Suppressor macrophage treated with lipopolysaccharide for 1 hour (primary cell): ENCODE results near the gene EHF.

ENCODE experiments used
- DNase-seq, 3 donors: peaks; one replicate each; pipeline ENCODE4 v3.0.0-alpha.2; 2020 to 2022

EHF gene

DNA sequence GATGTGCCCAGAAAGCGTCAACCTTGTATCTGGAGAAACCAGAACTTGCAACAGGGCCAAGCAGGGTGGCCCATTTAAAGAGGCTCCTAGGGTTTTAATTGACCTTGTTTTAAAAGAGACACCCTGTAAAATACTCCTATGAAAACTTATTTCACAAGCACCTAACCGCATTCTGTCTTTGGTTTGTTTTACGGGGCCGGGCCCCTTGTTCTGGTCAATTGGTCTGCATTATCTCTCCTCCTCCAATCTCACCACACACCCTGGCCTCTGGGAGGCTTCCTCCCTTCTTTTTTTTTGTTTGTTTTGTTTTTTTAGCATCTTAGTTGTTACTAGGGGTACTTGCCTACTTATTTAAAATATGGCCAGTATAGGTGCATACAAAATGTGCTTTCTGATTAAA is 4.7 kb downstream of the EHF start:
- no peak for DNase-seq

DNA sequence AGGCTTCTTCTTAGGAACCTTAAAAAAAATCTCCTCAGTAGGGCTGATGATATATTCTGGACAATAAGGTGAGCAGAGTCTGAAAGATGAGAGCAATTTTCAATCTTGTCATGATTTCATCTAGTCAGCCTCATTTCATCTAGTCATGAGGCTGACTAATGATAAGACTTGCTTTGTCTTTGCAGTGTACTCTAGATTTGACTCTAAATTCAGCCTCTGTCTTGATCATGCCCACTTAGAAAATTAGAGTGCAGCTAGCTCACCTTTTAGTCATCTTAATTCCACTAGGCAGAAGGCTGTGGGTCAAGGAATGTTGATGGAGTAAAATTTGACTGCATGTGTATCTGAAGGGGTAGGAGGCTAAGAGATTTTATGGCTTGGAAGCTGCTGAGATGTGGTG is 5.5 kb downstream of the EHF start:
- no peak for DNase-seq

DNA sequence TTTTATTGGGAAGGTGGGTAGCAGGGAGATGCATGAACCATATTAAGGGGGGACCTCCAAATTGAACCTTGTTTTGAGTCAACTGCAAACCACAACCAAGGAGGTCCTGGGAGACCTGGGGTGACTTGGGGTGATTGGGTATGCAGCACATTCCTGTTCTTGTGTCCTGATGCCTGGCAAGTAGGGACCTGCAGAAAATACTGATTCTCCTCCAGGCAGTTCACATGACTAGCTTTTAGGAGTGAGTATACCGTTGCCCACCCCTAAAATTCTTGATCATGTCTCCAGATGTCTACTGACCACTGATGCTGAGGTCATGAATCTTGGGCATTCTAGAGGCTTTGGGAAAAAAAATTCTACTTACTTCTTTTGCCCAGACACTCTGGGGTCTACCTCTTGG is 6.3 kb downstream of the EHF start:
- DNase-seq = no peak

DNA sequence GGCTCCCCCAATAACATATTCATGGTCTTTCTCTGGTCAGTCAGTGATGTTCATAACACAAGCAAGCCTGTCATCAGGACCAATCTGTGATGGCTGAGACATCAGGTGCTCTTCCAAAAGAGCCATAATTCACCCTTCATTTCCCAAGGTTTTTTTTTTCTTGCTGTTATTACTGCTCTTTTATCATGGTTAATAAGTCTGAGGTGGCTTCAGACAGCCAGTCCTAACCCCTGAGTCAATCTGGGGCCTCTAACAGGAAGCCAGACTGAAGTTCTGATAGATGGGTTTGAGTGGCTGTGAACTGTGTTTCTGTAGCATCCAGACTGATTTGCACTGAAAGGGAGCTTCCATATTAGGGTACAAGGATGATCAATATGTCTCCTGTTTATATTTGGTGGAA is 8.8 kb downstream of the EHF start:
- DNase-seq = no peak

DNA sequence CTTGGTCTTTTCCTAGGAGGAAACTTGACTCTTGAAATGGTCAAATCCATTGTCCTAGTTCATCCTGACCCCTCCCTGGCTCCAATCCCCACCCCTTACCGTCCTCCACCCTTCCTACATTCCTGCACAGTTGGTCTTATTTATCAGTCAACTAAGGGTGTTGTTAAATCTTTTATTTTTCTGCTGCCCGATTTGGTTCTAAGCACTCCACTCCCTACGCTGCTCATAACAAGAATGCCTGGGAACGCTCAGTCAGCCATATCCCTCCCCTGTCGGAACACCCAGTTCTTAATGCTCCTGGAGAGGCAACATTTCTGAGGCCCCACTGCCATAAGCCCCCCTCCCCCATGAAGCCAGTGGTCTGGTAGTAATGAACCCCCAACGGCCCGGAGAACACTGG is 9.7 kb downstream of the EHF start:
- no peak for DNase-seq

DNA sequence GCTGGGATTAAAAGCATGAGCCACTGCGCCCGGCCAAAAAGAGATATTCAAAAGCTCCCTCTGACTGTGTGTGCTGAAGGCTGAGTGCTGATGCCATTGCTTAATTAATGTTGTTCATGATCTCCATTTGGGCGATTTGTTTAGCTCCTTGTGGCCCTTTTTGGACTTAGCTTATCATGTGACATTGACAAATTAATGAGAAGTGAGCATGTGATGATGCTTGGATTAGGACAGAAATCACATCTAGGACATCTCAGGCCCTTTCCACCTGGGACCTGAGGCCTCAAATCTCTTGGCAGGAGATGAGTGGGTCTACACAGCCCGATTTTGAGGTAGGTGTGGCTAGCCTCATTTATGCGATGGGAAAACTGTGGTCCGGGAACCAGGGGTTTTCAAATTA is 10.4 kb downstream of the EHF start:
- no peak for DNase-seq

DNA sequence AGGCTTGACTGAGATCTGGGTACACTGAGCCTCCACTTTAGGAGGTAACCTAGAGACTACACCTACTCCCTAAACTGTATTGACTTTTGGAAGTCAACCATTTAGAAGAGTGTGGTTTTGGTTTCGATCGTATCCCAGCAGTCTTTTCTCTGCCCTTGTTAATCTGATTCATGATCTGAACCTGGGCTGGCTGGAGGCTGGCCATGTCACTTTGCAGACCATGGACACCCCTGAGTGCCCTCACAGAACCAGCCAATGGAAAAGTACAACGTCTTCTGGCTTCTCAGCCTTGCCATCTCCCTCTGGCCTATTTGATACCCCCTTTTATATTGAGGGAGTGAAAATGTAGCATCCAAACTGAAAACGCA is 10.8 kb downstream of the EHF start:
- DNase-seq = no peak

DNA sequence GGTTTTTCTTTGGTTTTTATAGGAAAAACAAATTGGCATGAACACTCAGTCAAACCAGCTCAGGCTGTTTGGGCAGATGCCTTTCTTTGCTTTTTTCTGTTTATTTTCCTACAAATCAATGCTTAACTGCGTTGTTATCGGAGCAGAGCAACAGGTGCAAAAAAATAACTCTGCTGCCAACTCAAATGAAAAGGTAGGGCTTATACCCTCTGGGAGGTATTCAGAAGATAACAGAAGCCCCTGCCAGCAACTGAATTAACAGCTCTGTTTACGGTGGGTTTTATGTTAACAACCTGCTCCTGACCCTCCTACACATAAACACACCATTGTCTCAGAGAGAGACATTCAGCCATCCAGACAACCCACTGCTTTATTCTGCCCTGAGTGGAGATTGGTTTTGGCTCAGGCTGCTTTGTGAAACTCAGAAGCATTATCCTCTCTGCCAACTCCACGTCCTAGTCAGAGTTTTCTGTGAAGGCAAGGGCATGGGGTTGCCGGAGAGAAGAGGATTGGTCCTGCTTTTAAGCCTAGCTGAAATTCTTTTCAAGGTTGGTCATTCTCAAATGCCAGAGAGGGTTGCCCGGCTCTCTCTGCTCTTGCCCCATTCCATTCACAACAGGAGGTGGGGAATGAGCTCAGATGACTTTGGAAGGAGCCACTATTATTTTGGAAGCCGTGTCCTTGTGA is 11.4 kb downstream of the EHF start:
- no peak for DNase-seq

DNA sequence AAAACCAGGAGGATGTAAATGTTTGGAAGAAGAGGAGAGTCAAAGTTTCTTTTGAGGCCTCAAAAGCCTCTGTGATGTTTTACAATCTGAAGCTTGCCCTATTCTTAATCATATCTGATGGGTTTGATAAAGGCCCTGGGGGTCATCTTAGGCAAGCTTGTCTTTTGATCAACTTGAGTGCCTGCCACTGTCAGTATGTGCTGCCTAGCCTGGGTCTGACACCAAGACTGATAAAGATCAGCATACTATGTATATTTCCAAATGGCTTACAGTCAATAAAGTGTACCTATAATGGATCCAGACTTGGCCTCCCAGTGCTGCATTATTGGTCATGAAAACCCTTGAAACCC is 12.7 kb downstream of the EHF start:
- DNase-seq = no peak

DNA sequence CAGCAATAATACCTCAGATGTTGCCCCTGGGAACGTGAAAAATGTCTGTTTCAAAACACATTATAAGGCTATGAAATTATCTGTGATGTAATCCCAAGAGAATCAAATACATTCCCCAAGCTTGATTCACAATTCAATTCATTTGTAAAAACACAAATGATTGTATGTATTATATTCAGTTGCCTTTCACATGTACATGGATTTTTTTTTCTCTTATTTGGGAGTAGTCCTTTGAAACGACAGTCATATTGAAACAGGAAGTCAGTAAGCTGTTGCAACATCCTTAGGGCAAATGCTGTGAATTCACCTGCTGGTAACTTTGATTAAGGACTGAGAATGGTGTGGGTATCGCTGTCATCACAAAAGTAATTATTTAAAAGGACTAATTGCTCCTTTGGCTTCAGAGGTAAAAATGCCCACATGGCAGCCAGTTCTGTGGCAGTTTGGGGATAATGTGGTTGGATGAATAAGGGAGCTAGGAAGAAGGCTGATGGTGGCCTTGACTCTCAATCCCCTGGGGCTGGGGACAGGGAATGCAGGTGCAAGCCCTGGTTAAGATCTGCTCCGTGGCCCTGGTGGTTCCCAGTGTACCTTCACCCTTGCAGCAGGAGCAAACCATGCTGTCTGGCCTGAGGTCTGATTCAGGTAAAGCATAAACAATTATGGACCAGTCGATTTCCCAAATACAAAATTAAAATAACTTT is 13.2 kb downstream of the EHF start:
- peak; percentile 69 to 91 (median 87) for DNase-seq

DNA sequence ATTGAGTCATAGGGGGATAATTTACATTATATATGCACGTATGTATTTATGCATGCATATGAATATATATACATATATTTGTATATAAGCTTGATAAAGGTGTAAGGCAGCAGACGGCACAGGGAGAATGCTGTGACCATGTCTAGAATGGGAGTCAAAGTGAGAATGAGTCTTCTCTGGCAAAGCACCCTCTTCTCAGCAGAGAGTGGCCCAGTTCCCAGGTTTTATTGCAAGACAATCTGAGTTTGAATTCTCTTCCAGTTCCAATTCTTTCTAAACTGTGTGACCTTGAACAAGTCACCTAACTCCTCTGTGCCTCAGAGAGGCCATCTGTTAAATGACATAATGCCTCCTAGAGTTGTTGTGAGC is 13.8 kb downstream of the EHF start:
- DNase-seq = no peak

DNA sequence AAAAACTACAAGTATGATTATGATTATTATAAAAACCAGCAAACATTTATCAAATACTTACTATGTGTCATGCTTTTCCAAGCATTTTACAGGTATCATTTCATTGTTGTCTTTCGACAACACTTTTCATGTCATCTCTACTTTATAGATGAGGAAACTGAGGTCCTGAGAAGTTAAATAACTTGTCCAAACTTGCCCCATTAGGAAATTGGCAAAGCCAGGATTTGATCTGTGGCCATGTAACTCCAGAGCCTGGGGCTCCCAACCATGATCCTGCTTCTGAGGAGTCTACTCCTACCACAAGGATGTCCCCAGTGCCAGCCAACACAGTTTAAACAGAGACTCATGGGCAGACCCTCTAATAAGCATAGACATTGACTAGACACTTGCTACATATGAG is 15.2 kb downstream of the EHF start:
- no peak for DNase-seq

DNA sequence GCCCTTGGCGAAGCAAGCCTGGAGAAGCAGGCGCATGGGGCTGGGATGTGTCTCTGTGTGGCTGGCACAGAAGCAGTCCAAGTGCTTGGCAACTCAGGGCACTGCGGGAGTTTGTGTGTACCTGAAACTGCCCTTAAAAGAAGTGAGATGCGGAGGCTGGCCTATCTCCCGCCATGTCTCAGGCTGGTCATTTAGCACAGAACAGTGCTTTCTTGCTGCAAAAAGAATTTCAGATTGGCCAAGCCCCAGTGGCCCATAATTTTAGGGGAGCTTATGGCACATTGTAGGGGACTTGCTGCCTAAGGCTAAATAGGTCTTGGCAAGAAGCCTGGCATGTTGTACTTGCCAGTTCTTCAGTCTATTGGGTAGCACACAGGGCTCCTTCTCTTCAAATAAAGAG is 16.4 kb downstream of the EHF start:
- no peak for DNase-seq

DNA sequence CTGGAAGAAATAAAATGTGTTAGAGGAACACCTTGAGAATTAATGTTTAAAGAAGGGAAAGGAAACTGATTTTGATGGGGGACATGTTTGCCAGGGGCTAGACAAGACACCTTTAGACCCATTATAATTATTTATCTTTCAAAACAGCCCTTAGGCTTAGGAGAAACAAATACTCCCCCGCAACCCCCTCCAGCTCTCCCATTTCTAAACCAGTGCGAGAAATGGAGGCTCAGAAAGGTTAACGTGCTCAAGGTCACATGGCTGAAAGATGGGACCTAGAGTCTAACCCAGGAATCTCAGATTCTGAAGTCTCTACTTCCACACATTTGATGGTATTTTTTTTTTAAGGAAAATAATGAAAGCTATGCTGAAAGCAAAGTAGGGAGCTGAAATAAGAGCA is 18.0 kb downstream of the EHF start:
- DNase-seq = no peak

DNA sequence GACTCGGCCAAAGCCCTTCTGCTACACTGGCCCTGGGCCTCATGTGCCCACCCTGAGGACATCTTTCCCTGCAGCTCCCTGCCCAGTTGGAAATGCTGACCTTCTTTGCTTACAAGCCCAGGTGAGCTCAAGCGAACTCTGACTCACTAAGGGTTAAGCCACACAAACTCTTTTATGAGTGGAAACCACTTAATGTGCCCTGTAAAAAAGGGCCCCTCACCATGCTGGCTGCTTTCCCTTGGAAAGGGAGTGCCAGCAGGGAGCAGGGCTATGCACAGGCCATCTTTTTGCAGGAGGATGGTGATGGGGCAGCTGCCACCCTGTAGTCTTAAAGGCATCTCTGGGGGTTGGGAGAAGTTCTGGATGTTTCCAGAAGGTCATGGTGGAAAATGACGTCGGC is 18.7 kb downstream of the EHF start:
- no peak for DNase-seq

DNA sequence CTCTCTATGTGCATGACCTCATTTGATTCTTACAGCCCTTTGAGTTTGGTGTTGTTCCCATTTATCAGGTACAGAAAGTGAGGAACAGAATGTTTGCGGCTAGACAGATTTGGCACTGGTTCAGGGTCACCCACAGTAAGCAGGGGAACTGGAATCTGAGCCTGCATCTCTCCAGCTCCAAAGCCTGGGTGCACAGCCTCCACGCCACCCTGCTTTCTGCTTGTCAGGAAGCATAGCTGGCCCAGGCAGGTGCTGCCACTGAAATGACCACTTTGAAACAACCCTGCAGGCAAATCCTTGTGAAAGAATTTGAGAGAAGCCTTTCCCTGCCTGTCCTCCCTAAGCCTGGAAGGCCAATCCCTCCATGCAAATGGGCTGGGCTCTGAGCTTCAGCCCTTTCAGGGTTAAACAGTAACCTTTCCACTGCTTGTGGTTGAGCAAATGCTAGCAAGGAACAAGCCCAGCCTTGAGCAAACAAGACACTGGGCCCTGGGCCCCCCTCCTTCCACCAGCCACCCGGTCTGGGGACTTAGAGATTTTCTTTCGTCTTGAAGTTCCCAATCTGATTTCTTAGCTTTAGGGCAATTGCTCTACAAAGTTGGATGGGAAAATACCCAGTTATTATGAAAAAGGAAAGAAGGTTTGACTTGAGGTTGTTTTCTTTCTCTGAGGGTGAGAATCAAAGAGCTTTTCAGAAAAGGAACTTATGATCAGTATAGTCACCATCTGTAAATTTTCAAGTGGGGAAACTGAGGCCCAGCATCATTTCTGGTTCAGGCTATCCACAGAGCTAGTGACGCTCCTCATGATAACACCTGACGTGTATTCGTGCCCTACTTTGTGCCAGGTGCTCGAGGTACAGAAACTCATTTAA is 19.4 kb downstream of the EHF start:
- DNase-seq = no peak

DNA sequence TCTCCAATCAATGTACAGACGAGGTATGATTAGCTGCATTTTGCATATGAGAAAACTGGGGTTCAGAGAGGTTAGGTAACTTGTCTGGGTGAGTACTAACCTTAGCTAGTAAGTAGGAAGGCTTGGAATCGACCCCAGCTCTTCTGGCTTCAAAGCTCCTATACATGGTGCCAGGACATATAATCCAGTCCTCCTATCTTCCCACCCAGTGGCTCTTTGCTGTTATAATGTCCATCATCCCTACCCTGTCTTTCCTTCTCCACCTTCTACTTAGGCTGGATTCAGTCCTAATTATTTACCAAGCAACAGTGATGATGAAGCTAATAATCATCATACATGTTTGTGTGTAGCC is 20.0 kb downstream of the EHF start:
- DNase-seq = no peak

DNA sequence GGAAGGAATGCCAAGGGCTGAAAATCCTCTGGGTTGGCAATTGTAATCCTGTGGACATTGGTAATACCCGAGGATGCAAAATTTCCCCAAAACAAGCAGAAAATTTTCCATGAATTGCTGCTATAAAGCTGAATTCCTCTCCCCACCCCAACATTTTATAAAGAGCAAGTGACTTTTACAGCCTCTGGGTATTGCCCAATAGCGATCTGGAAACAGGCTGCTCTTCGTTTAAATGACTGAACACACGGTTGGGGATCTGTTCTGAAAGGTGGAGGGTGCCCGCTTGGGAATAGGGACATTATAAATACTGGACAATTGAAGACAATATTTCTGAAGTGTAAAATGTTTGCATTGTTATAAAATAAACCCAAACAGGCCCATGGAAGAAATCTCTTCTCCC is 20.6 kb downstream of the EHF start:
- no peak for DNase-seq

DNA sequence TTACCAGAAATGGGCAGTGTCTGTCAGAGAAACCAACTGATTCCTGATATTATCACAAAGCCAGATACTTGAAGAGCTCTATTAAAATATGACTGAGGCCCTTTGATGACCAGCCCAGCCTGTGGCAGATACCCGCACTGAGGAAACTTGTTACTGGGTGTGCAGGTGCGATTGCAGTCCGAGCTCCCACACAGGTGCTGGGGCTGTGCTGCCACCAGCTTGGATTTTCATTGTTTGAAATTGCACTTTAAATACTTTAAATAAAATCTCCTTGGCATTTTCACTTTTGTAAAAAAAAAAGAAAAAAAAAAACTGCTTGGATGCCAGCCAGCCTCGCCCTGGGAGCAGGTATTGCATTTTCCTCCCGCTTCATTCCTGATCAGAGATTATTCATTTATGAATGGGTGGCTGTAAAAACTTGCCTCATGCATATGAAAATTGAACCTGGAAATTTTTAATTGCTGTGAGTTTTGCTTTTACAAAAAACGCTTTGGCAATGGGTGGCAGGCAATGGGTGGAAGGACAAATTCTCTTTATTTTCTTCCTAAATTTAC is 21.2 kb downstream of the EHF start:
- DNase-seq = no peak

DNA sequence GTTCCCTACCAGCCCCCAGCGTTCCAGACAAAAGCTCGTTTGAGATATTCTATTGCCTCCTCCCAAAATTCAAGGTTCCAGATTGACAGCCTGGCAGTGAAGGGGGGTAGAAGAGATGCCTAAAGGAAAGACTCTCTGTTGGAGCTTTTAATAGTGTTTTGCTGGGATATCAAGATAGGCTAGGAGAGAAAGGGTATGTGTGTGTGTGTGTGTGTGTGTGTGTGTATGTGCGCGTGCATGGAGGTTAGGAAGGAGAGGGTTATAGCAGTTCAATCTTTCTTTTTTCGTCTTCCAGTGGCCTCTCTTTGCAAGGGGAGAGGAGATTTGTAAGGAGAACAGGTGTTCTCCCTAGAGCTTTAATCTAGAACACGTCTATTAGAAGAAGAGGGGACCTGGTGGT is 22.0 kb downstream of the EHF start:
- DNase-seq = no peak

DNA sequence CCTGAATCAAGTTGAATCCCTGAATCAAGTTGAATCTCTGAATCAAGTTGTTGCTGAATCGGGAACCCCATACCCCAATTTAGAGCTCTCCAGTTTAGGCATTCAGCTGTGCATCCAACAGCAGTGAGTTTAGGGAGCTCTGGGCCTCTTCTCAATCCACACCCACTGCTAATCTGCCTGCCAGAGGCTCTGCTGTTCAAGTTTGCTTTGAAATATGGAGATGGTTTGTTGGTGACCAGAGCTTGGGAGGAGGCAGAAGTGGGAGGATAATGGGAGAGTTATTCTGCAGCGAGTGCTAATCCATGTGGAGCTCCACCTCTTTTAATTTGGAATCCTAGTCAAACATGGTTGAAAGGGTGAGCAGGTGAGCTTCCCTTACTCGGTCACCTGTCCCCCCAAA is 22.4 kb downstream of the EHF start:
- DNase-seq = no peak

DNA sequence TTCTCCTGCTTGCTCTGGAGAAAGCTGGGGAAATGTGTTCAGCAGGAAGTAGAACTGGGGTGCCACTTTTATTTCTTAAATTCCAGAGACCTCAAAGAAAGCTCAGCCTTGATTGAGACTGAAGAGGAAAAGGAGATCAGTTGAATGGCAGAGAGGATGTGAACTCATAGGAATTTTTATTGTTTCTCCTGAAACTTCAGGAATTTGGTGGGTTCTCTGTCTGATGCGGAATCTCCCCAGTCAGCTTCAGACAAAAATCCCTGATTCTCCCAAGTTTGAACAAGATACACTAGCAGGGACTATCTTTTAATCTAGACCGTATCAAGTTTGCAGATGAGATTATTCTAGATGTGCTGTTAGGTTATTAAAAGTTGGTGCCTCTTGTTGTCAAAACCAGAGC is 23.0 kb downstream of the EHF start:
- no peak for DNase-seq

DNA sequence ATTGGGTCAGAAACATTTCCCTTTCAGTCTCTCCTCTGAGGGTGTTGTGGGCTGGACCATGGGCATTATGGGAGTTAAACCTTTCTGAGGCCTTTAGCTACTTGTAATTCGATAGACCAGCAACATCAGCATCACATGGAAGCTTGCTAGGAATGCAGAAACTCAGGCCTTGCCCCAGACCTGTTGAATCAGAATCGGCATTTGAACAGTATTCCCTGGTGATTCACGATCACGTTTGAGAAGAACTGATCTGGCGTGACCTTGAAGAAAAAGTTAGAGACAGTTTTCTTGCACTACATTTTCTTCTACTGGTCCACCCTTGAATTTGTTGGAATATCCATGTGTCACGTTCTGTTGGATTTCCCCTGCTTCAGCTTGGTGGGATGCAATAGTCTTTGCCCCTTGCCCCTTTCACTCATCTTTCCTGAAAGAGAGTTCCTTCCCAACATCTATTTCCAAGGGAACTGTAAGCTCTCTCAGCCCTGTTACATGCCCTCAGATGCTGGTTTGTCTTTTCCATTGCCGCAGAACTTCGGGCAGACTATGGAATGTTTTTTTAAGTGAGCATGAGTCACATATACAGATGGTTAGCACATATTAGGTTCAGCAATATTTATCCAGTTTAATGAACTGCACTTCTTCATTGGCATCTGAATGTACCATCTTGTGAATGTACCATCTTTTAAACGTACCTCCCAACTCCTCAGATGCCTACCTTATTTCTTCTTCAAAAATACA is 23.9 kb downstream of the EHF start:
- DNase-seq = no peak
